ENCODE data around the gene MEGF8. TPM values are rescaled to one million over a fixed set of nuclear protein-coding genes. Genes with fewer than 3 reads are reported as not detected.

MEGF8 gene
- total and polyA plus RNA-seq, 4 donors: 1.2 to 13.7 (median 9.4) TPM

GRCh38 chr19:42315024-42315423 is 10.4 kb upstream of the MEGF8 start:
- Histone ChIP-seq H3K4me1 (ENCODE audit: control insufficient read depth in 4 of 4, insufficient read depth in 4 of 4, low read length in 3 of 4) (peaks cover 2 to 11% (median 8%) of the 10 kb centered on the region in 4 donors), H3K9me3 (ENCODE audit: control insufficient read depth in 4 of 4, low read length in 3 of 4) (no peaks in the 10 kb centered on the region), H3K9ac (ENCODE audit: low read depth in 1 of 2, low read length in 2 of 2) (no peak overlapping the region), H3K36me3 (ENCODE audit: control insufficient read depth in 4 of 4, insufficient read depth in 3 of 4, low read depth in 1 of 4, low read length in 3 of 4) (no peaks in the 10 kb centered on the region), H3K27me3 (ENCODE audit: control insufficient read depth in 4 of 4, insufficient read depth in 4 of 4, low read length in 3 of 4) (no peaks in the 10 kb centered on the region), H3K4me3 (ENCODE audit: low read depth in 1 of 3, low read length in 3 of 3) (no peak overlapping the region), H3K27ac (ENCODE audit: low read depth in 1 of 2, low read length in 2 of 2) (no peak overlapping the region)
- DNase-seq (ENCODE audit: low spot score): no peak
- WGBS: 76% methylated on average over 5 of the region's 5 CpGs
- TF ChIP-seq YY1 (IDR thresholded peaks at IDR 0.05) (no peak), HNF4A (conservative IDR thresholded peaks at IDR 0.05) (no peak), CTCF (IDR thresholded peaks at IDR 0.05; ENCODE audit: low read depth, low read length, missing input control) (no peak), RAD21 (IDR thresholded peaks at IDR 0.05) (no peak), NR2F2 (IDR thresholded peaks at IDR 0.05) (no peak), ZBTB33 (IDR thresholded peaks at IDR 0.05) (no peak), MAX (IDR thresholded peaks at IDR 0.05) (no peak), FOXA1 (IDR thresholded peaks at IDR 0.05) (no peak), SP1 (IDR thresholded peaks at IDR 0.05) (no peak), JUND (IDR thresholded peaks at IDR 0.05) (no peak), HNF4G (IDR thresholded peaks at IDR 0.05) (no peak), ATF3 (IDR thresholded peaks at IDR 0.05) (no peak), REST (IDR thresholded peaks at IDR 0.05) (no peak), FOXA2 (IDR thresholded peaks at IDR 0.05) (no peak), EGR1 (IDR thresholded peaks at IDR 0.05; ENCODE audit: low read depth in 2 of 2) (no peak), RXRA (IDR thresholded peaks at IDR 0.05) (no peak), GABPA (IDR thresholded peaks at IDR 0.05 in 1 of 2, conservative IDR thresholded peaks at IDR 0.05 in 1 of 2) (no peak)

Data from liver (tissue), 9 donors.